ENCODE results near the gene TMEM132E. TPM values are rescaled to one million over a fixed set of nuclear protein-coding genes. Genes with fewer than 3 reads are reported as not detected.

TMEM132E gene
- total and polyA plus RNA-seq, 2 of the 4 experiments (the other 2 are of a cell fraction): not detected

DNA sequence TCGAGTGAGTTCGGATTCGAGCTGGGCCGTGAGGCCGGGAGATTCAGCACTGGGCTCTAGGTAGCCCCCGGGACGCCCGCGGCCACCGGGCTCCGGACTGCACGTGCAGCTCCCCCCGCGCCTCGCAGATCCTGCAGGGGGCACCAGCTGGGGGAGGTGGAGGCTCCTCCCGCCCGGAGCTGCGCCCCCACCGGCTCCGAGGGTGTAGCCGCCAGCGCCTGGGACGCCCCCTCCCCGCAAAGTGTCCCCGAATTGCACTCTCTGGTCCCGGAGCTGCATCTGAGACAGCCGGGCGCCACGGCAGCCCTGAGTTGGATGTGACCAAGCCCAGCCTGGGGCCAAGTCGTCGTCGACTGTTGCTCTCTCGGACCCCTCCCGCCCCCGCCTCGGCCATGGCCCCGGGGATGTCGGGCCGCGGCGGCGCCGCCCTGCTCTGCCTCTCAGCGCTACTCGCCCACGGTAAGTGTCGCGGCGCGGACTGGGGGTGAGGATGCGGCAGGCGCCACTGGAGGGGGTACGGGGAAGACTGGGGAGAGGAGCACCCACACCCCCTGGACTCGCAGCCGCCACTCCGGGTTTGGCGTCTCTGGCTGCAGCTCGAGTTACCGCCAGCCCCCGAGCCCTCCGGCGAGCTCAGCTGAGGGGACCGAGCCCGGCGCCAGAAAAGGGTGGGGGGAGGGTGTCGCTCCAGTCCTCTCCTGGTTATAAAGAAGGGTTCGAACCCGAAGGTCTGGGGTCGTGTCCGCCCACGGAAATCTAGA is 1.5 kb downstream of the TMEM132E start:
- Histone ChIP-seq H3K79me1 (ENCODE audit: low read depth in 1 of 2, low read length in 2 of 2) (no peaks in the 10 kb centered on the region), H4K5ac (ENCODE audit: low read depth, low read length) (no peak overlapping the region), H2BK5ac (ENCODE audit: low read depth, low read length, poor library complexity, severe bottlenecking) (no peak overlapping the region), H3K4me3 (ENCODE audit: insufficient read depth, low read depth, low read length) (no peak overlapping the region), H3K9me3 (ENCODE audit: control insufficient read depth, insufficient read depth, low read length) (no peaks in the 10 kb centered on the region), H3K27me3 (ENCODE audit: control insufficient read depth, insufficient read depth, low read length) (peaks cover 92% of the 10 kb centered on the region), H2BK120ac (ENCODE audit: low read depth, low read length) (no peak overlapping the region), H3K27ac (ENCODE audit: insufficient read depth, low read length) (no peak overlapping the region), H2BK20ac (ENCODE audit: low read depth, low read length) (no peak overlapping the region), H2AFZ (replicated peaks; ENCODE audit: low read length, poor library complexity) (no peak overlapping the region), H3K36me3 (ENCODE audit: control insufficient read depth, insufficient read depth, low read length) (no peaks in the 10 kb centered on the region), H2AK5ac (ENCODE audit: low read depth, low read length) (no peak overlapping the region), H3K4ac (ENCODE audit: low read depth, low read length) (no peak overlapping the region), H3K4me1 (ENCODE audit: control insufficient read depth, insufficient read depth, low read length) (peaks cover 2% of the 10 kb centered on the region; the same call in 1 of the 2 replicates), H3K18ac (ENCODE audit: low read depth, low read length) (no peak overlapping the region), H4K20me1 (ENCODE audit: insufficient read depth, low read length) (no peaks in the 10 kb centered on the region), H4K8ac (ENCODE audit: low read depth in 2 of 2, low read length in 2 of 2) (no peak overlapping the region), H2AK9ac (replicated peaks; ENCODE audit: low read depth, low read length, poor library complexity) (no peak overlapping the region), H3K9me1 (ENCODE audit: insufficient read depth, low read length) (no peaks in the 10 kb centered on the region), H3K56ac (ENCODE audit: extremely low read depth, insufficient read depth, low read length) (no peak overlapping the region), H2BK15ac (ENCODE audit: low read depth, low read length) (no peak overlapping the region), H3K9ac (ENCODE audit: low read depth, low read length) (no peak overlapping the region), H4K91ac (ENCODE audit: insufficient read depth, low read depth, low read length) (no peak overlapping the region), H3K4me2 (ENCODE audit: low read depth, low read length) (peak overlapping the region; percentile 14; the same call in 1 of the 2 replicates), H3K23ac (ENCODE audit: low read depth, low read length) (no peak overlapping the region), H3K14ac (replicated peaks; ENCODE audit: low read depth, low read length) (no peak overlapping the region)
- intact Hi-C loops (cut with micrococcal nuclease): no loop called here
- BruUV-seq (replicated peaks): no TSS peak
- CTCF ChIA-PET: interaction anchor here (0.6 kb wide), 1 partner anchor 416 kb away, joined by 7 read pairs; no protein-coding TSS in a partner anchor
- in situ Hi-C loops (cut with MboI; ENCODE audit: low sequenced_read_pairs): no loop called here
- ATAC-seq (ENCODE audit: low read depth): no peak
- TF ChIP-seq CHD1 (IDR thresholded peaks at IDR 0.05; ENCODE audit: low read depth, low read length): no peak
- 3% methylated on average over 33 of the region's 71 CpGs; no CpG with 5 or more reads in 1 of the 2 experiments for WGBS, 2 experiments (ENCODE audit: extremely low coverage in 2 of 2, insufficient read length in 1 of 2)
- DNase-seq: no peak
- dilution Hi-C loops (cut with HindIII; ENCODE audit: low sequenced_read_pairs, unreplicated experiment): no loop called here
- POLR2A ChIA-PET (ENCODE audit: unreplicated experiment): no interaction called here

Measured in IMR-90 (cell line).